K562 (cell line): ENCODE measurements around the gene CORIN. TPM values are rescaled to one million over a fixed set of nuclear protein-coding genes. Genes with fewer than 3 reads are reported as not detected.

ENCODE experiments used
- ATAC-seq: fragments of 200-7000 bp; cut with Tn5 transposase; 3 replicates; pipeline ENCODE4 v1.9.1; 2020; ENCODE audit warnings: moderate library complexity
- BruUV-seq: library from RNA; stranded (reverse); fragments of 400-500 nt; replicated peaks from 2 replicates; lab custom pipeline; 2021; lab: Mats Ljungman, UMichigan
- CTCF ChIA-PET: fragments of 300-600 bp; formaldehyde crosslinking; extraction: SDS; loops from one replicate; lab custom pipeline; 2021; ENCODE audit warnings: low intra/inter-chr PET ratio; lab: Yijun Ruan, JAX
- POLR2A ChIA-PET: fragments of 300-600, 350-650 bp; sonication (Branson Sonifier 250); formaldehyde crosslinking; extraction: SDS; loops from one replicate; lab custom pipeline; 2021; ENCODE audit warnings: antibody characterized with exemption, inconsistent platforms; lab: Yijun Ruan, JAX
- DNase-seq, 4 experiments: peaks; one replicate each; pipeline versions ENCODE4 v3.0.0 to v3.0.0-alpha.2; 2011 to 2018; ENCODE audit warnings: low spot score in 3 of 4, mixed read lengths in 3 of 4; ENCODE audit errors: extremely low read depth in 1 of 4
- FAIRE-seq: peaks from 2 replicates; lab custom pipeline; 2011; peaks lifted over from hg19 to GRCh38; lab: Jason Lieb, UNC
- H2AFZ ChIP-seq: 2 replicates; pipeline ENCODE4 v1.6.0; 2011; ENCODE audit warnings: low read depth, low read length, control low read depth, inconsistent platforms
- H3K27ac ChIP-seq: fragments of 200-600 bp; 3 replicates; pipeline ENCODE4 v1.8.0; 2011; ENCODE audit warnings: low read depth, mild to moderate bottlenecking, control low read depth, inconsistent platforms, low read length, moderate library complexity, mixed read lengths; ENCODE audit errors: extremely low read depth
- H3K27me3 ChIP-seq, 2 experiments: fragments of 300-600 bp in 1 of 2; 2 replicates in 1 of 2; 3 replicates in 1 of 2; pipeline versions ENCODE4 v1.6.0 to v1.8.0; 2011; ENCODE audit warnings: inconsistent platforms in 2 of 2, low read length in 2 of 2, mild to moderate bottlenecking in 1 of 2, mixed read lengths in 1 of 2, moderate library complexity in 1 of 2; ENCODE audit not compliant: control insufficient read depth in 2 of 2, insufficient read depth in 2 of 2
- H3K36me3 ChIP-seq: fragments of 300-600 bp; 3 replicates; pipeline ENCODE4 v1.8.0; 2011; ENCODE audit warnings: mild to moderate bottlenecking, low read length, inconsistent platforms; ENCODE audit not compliant: control insufficient read depth, insufficient read depth
- H3K4me1 ChIP-seq, 2 experiments: fragments of 200-600 bp in 1 of 2; replicated peaks in 1 of 2; 2 replicates in 1 of 2; 3 replicates in 1 of 2; pipeline versions ENCODE4 v1.5.1 to v1.8.0; 2011; ENCODE audit warnings: inconsistent platforms in 2 of 2, low read length in 2 of 2, mild to moderate bottlenecking in 1 of 2, mixed read lengths in 1 of 2, moderate library complexity in 1 of 2; ENCODE audit not compliant: control insufficient read depth in 2 of 2, insufficient read depth in 2 of 2
- H3K4me2 ChIP-seq: 2 replicates; pipeline ENCODE4 v1.6.1; 2011; ENCODE audit warnings: low read length, control low read depth, inconsistent platforms, mixed read lengths; ENCODE audit not compliant: insufficient read depth
- H3K4me3 ChIP-seq: fragments of 200-600 bp; sonication (generic), shearing (Covaris generic); 2 replicates; pipeline ENCODE4 v1.5.1; 2016; ENCODE audit warnings: control low read depth, inconsistent platforms
- H3K79me2 ChIP-seq: fragments of 200-600 bp; 3 replicates; pipeline ENCODE4 v1.8.0; 2011; ENCODE audit warnings: low read length, inconsistent platforms; ENCODE audit not compliant: control insufficient read depth, insufficient read depth
- H3K9ac ChIP-seq, 2 experiments: 2 replicates each; pipeline versions ENCODE4 v1.6.0 to v1.6.1; 2011; ENCODE audit warnings: low read depth in 2 of 2, low read length in 2 of 2, control low read depth in 1 of 2, inconsistent platforms in 1 of 2, mild to moderate bottlenecking in 1 of 2, mixed read lengths in 1 of 2; ENCODE audit not compliant: insufficient read depth in 1 of 2
- H3K9me1 ChIP-seq: one replicate; pipeline ENCODE4 v1.6.0; 2011; ENCODE audit warnings: inconsistent platforms, mild to moderate bottlenecking, low read length, moderate library complexity; ENCODE audit not compliant: control insufficient read depth, insufficient read depth
- H3K9me3 ChIP-seq: replicated peaks from 2 replicates; pipeline ENCODE4 v1.5.1; 2011; ENCODE audit warnings: low read depth, low read length, inconsistent platforms; ENCODE audit not compliant: control insufficient read depth, insufficient read depth
- H4K20me1 ChIP-seq: replicated peaks from 2 replicates; pipeline ENCODE4 v1.6.1; 2011; ENCODE audit warnings: low read length, inconsistent platforms, mixed read lengths; ENCODE audit not compliant: control insufficient read depth, insufficient read depth
- CHD2 ChIP-seq: IDR thresholded peaks from 2 replicates; pipeline ENCODE4 v1.6.1; 2011; ENCODE audit warnings: low read depth, low read length
- CREBBP ChIP-seq: IDR thresholded peaks from one replicate; pipeline ENCODE4 v1.6.1; 2012; ENCODE audit warnings: low read depth, mild to moderate bottlenecking, control low read depth, inconsistent platforms, low read length
- DLX4 ChIP-seq: fragments of 250-450 bp; sonication (Bioruptor Pico); IDR thresholded peaks from 2 replicates; pipeline ENCODE4 v1.6.1; 2021; ENCODE audit warnings: mild to moderate bottlenecking
- ELF1 ChIP-seq: fragments of 200-800 bp; sonication (Bioruptor generic); IDR thresholded peaks from 2 replicates; pipeline ENCODE4 v1.6.1; 2016; ENCODE audit warnings: missing genetic modification characterization, missing compliant biosample characterization
- GATAD2B ChIP-seq: fragments of 450-650 bp; IDR thresholded peaks from 2 replicates; pipeline ENCODE4 v1.6.1; 2017; ENCODE audit warnings: mild to moderate bottlenecking, borderline replicate concordance
- HDGF ChIP-seq: fragments of 450-650 bp; IDR thresholded peaks from 2 replicates; pipeline ENCODE4 v1.6.1; 2016
- ILF3 ChIP-seq: fragments of 450-650 bp; IDR thresholded peaks from 2 replicates; pipeline ENCODE4 v1.6.1; 2018; ENCODE audit warnings: antibody characterized with exemption, mild to moderate bottlenecking, moderate library complexity, borderline replicate concordance
- MCM3 ChIP-seq: fragments of 450-650 bp; IDR thresholded peaks from 2 replicates; pipeline ENCODE4 v1.6.1; 2016
- RFX1 ChIP-seq: fragments of 450-650 bp; IDR thresholded peaks from 2 replicates; pipeline ENCODE4 v1.6.1; 2016; ENCODE audit warnings: mild to moderate bottlenecking, moderate library complexity
- SAFB2 ChIP-seq: fragments of 200-400 bp; formaldehyde crosslinking; IDR thresholded peaks from 2 replicates; pipeline ENCODE4 v1.6.1; 2018; ENCODE audit warnings: borderline replicate concordance, low read length, low read depth, moderate library complexity; ENCODE audit not compliant: severe bottlenecking
- SMAD3 ChIP-seq: fragments of 450-650 bp; formaldehyde crosslinking; conservative IDR thresholded peaks from 2 replicates; pipeline ENCODE4 v1.4.0; 2020; ENCODE audit warnings: mild to moderate bottlenecking
- TBP ChIP-seq: optimal IDR thresholded peaks from 2 replicates; pipeline ENCODE3; 2011; ENCODE audit warnings: low read depth, low read length, improper control_type of control experiment
- XRCC5 ChIP-seq: fragments of 200-400 bp; formaldehyde crosslinking; IDR thresholded peaks from 2 replicates; pipeline ENCODE4 v1.6.1; 2017; ENCODE audit warnings: low read depth, mild to moderate bottlenecking, low read length
- ZNF384 ChIP-seq: IDR thresholded peaks from 2 replicates; pipeline ENCODE4 v1.6.1; 2012; ENCODE audit warnings: low read depth, low read length, improper control_type of control experiment
- ZNF57 ChIP-seq: fragments of 450-650 bp; formaldehyde crosslinking; IDR thresholded peaks from 2 replicates; pipeline ENCODE4 v1.4.0; 2020; ENCODE audit warnings: mild to moderate bottlenecking, moderate library complexity
- WGBS: fragments of 100-300 bp; shearing (Covaris generic); methylation state at CpG from one replicate; pipeline ENCODE4 v1.1.6; 2016; ENCODE audit warnings: low coverage, mixed read lengths; ENCODE audit not compliant: insufficient coverage; ENCODE audit errors: missing lambda C conversion rate; 5-methylcytosine and 5-hydroxymethylcytosine counted together
- in situ Hi-C: fragments of 300-500 bp; cut with MboI; formaldehyde crosslinking; loops from 4 replicates; pipeline ENCODE4 v1.15.0; 2018; ENCODE audit warnings: inconsistent platforms, mixed read lengths
- intact Hi-C: fragments of 100-400 bp; cut with micrococcal nuclease; formaldehyde crosslinking; loops from 2 replicates; pipeline ENCODE4 v1.14.2; 2022
- polyA plus RNA-seq, 8 experiments: library from polyadenylated mRNA; depleted of rRNA in 4 of 8; stranded (reverse) in 5 of 8; unstranded in 3 of 8; fragments of >200 nt; fragmentation: Nextera tagmentation in 2 of 8; fragmentation: Illumina TruSeq in 1 of 8; extraction: Ambion mirVana in 2 of 8; extraction: Trizol in 1 of 8; gene quantifications; 2 replicates each; pipeline versions ENCODE4 v1.2.1 to v1.2.3, GENCODE V29; 2011 to 2014; ENCODE audit warnings: inconsistent platforms in 1 of 8, missing spikeins in 1 of 8
- total RNA-seq, 7 experiments: library from RNA; depleted of rRNA in 6 of 7; stranded (reverse); fragments of >200 nt in 6 of 7; fragmentation: Illumina TruSeq in 2 of 7; extraction: Trizol in 2 of 7; gene quantifications; 2 replicates each; pipeline versions ENCODE4 v1.2.1 to v1.2.3, GENCODE V29; 2011 to 2021; ENCODE audit warnings: low replicate concordance in 1 of 7
- TF ChIP-seq, protein P1 (sequence below): fragments of 250-450 bp; sonication (Bioruptor Pico); IDR thresholded peaks from 2 replicates; pipeline ENCODE4 v1.8.0; 2022; ENCODE audit warnings: inconsistent platforms, mild to moderate bottlenecking, moderate library complexity, borderline replicate concordance
- TF ChIP-seq, protein P2 (sequence below): fragments of 250-450 bp; sonication (Bioruptor Pico); IDR thresholded peaks from 2 replicates; pipeline ENCODE4 v1.4.0; 2020
- TF ChIP-seq, protein P3 (sequence below): fragments of 150-350 bp; conservative IDR thresholded peaks from 2 replicates; pipeline ENCODE4 v1.6.1; 2014; ENCODE audit warnings: low read length

The CORIN gene
- total and polyA plus RNA-seq, 9 of the 15 experiments (the other 6 are each of a cell fraction or from before 2014, with no cell fraction given), result 0.04 to 0.31 (median 0.08) TPM; not detected in 4

DNA sequence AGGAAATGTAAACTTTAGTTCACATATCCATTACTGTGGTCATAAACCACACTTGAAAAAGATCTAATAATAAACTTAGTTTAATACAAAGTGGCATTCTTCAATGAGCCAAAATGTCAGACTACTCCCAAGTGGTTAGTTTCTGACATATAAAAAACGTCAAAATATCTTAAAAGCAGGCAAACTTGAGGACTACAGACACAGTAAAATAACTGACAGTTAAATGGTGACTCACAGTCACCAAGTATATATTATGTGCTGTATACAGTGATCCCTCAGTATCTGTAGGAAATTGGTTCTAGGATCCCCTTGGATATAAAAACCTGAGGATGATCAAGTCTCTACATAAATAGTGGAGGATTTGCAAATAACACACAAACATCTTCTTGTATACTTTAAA is 11.6 kb upstream of the CORIN start (continued):
- no peak for TF ChIP-seq RFX1
- no peak for TF ChIP-seq SAFB2
- TF ChIP-seq, protein P1, sequence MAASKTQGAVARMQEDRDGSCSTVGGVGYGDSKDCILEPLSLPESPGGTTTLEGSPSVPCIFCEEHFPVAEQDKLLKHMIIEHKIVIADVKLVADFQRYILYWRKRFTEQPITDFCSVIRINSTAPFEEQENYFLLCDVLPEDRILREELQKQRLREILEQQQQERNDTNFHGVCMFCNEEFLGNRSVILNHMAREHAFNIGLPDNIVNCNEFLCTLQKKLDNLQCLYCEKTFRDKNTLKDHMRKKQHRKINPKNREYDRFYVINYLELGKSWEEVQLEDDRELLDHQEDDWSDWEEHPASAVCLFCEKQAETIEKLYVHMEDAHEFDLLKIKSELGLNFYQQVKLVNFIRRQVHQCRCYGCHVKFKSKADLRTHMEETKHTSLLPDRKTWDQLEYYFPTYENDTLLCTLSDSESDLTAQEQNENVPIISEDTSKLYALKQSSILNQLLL (CRISPR knock-in tag), result no peak

DNA sequence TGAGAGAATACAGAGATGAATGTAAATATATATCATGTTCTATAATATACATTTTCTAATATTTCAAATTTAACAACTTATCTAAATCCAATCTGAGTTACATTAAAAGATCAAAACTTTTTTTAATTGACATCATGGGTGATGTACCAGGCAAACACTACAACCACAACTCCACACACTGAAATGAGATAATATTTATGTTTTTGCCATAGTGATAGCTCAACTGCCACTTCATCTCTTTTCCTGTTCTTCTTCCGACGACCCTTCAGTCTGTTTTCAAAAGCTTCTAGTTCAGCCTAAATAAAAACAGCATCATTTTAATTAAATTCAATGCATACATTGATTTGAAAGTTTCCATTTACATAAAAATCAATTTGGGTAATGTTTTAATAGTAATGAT is 10.2 kb upstream of the CORIN start:
- Histone ChIP-seq H3K27ac (no peak overlapping the region), H3K4me1 (no peaks in the 10 kb centered on the region), H4K20me1 (no peaks in the 10 kb centered on the region), H3K79me2 (no peaks in the 10 kb centered on the region), H3K36me3 (peaks cover 42% of the 10 kb centered on the region), H3K4me3 (no peak overlapping the region), H2AFZ (no peak overlapping the region), H3K27me3 (no peaks in the 10 kb centered on the region), H3K9ac (no peak overlapping the region), H3K4me2 (no peak overlapping the region), H3K9me3 (no peaks in the 10 kb centered on the region), H3K9me1 (no peaks in the 10 kb centered on the region)
- CTCF ChIA-PET, result no interaction called here
- in situ Hi-C loops (no loop called here), intact Hi-C loops (no loop called here)
- FAIRE-seq, result no peak
- no peak for ATAC-seq
- POLR2A ChIA-PET, result no interaction called here
- no peak for DNase-seq
- no TSS peak for BruUV-seq
- WGBS, result 85% methylated on average over 2 of the region's 2 CpGs
- TF ChIP-seq MCM3 (no peak), DLX4 (CRISPR knock-in tag) (no peak), ELF1 (tag) (no peak), TBP (no peak), GATAD2B (no peak), ILF3 (no peak), CREBBP (no peak), HDGF (no peak), ZNF57 (no peak), SMAD3 (CRISPR knock-in tag) (no peak), CHD2 (no peak), XRCC5 (no peak), ZNF384 (no peak)
- TF ChIP-seq, protein P2, sequence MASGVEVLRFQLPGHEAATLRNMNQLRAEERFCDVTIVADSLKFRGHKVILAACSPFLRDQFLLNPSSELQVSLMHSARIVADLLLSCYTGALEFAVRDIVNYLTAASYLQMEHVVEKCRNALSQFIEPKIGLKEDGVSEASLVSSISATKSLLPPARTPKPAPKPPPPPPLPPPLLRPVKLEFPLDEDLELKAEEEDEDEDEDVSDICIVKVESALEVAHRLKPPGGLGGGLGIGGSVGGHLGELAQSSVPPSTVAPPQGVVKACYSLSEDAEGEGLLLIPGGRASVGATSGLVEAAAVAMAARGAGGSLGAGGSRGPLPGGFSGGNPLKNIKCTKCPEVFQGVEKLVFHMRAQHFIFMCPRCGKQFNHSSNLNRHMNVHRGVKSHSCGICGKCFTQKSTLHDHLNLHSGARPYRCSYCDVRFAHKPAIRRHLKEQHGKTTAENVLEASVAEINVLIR (CRISPR knock-in tag), result no peak
- TF ChIP-seq, protein P3, sequence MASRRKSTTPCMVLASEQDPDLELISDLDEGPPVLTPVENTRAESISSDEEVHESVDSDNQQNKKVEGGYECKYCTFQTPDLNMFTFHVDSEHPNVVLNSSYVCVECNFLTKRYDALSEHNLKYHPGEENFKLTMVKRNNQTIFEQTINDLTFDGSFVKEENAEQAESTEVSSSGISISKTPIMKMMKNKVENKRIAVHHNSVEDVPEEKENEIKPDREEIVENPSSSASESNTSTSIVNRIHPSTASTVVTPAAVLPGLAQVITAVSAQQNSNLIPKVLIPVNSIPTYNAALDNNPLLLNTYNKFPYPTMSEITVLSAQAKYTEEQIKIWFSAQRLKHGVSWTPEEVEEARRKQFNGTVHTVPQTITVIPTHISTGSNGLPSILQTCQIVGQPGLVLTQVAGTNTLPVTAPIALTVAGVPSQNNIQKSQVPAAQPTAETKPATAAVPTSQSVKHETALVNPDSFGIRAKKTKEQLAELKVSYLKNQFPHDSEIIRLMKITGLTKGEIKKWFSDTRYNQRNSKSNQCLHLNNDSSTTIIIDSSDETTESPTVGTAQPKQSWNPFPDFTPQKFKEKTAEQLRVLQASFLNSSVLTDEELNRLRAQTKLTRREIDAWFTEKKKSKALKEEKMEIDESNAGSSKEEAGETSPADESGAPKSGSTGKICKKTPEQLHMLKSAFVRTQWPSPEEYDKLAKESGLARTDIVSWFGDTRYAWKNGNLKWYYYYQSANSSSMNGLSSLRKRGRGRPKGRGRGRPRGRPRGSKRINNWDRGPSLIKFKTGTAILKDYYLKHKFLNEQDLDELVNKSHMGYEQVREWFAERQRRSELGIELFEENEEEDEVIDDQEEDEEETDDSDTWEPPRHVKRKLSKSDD, result no peak
